Stomach (tissue), 4 donors: ENCODE data around the gene GNB1L.

Source experiments
- CTCF ChIP-seq, 7 experiments: fragments of 450-650 bp in 4 of 7; fragments of 200-600 bp in 3 of 7; sonication (generic) in 3 of 7; IDR thresholded peaks; one replicate each; pipeline ENCODE4 v1.5.1; 2016 to 2019; ENCODE audit warnings: antibody characterized with exemption in 7 of 7, control low read depth in 2 of 7, mild to moderate bottlenecking in 1 of 7
- POLR2A ChIP-seq, 4 donors: fragments of 450-650 bp; IDR thresholded peaks; one replicate each; pipeline ENCODE4 v1.6.1; 2016; ENCODE audit warnings: antibody characterized with exemption in 4 of 4, control low read depth in 2 of 4, mild to moderate bottlenecking in 1 of 4, moderate library complexity in 1 of 4

GRCh38 chr22:19873960-19874306 is 19.3 kb upstream of the GNB1L start:
- TF ChIP-seq CTCF (IDR thresholded peaks at IDR 0.05) (no peak), POLR2A (IDR thresholded peaks at IDR 0.05) (no peak)
